Right atrium auricular region (tissue), 2 donors: ENCODE data around the gene TSPAN5. TPM values are rescaled to one million over a fixed set of nuclear protein-coding genes. Genes with fewer than 3 reads are reported as not detected.

ENCODE experiments used
- DNase-seq: peaks from one replicate; pipeline ENCODE4 v3.0.0-alpha.2; 2019; ENCODE audit warnings: low spot score
- H3K27ac ChIP-seq, 2 donors: fragments of 200-600 bp; sonication (generic); 1 replicate in 1 of 2; 2 replicates in 1 of 2; pipeline ENCODE4 v1.5.1; 2016 to 2019
- H3K27me3 ChIP-seq, 2 donors: fragments of 200-600 bp; sonication (generic); one replicate each; pipeline versions ENCODE4 v1.5.1 to v1.6.0; 2017 to 2019
- H3K36me3 ChIP-seq: fragments of 200-600 bp; sonication (generic); one replicate; pipeline ENCODE4 v1.5.1; 2016
- H3K4me1 ChIP-seq, 2 donors: fragments of 200-600 bp; sonication (generic); one replicate each; pipeline versions ENCODE4 v1.5.1 to v1.6.0; 2017 to 2019
- H3K4me3 ChIP-seq, 2 donors: fragments of 200-600 bp; sonication (generic); 1 replicate in 1 of 2; 2 replicates in 1 of 2; pipeline ENCODE4 v1.5.1; 2017 to 2019; ENCODE audit warnings: mild to moderate bottlenecking in 1 of 2, moderate library complexity in 1 of 2
- H3K9me3 ChIP-seq, 2 donors: fragments of 200-600 bp; sonication (generic); one replicate each; pipeline ENCODE4 v1.5.1; 2019
- total RNA-seq, 2 donors: library from RNA; depleted of rRNA; stranded (reverse); fragments of >200 nt; gene quantifications; one replicate each; pipeline ENCODE4 v1.1.0, GENCODE V29; 2016
- TF ChIP-seq, protein P1 (sequence below), 2 donors: fragments of 200-600 bp; sonication (generic); IDR thresholded peaks; one replicate each; pipeline ENCODE4 v1.5.1; 2019; ENCODE audit warnings: antibody characterized with exemption in 2 of 2

Gene TSPAN5
- total RNA-seq, 2 donors from 2014 or later, result 1.8 to 5.7 TPM

DNA sequence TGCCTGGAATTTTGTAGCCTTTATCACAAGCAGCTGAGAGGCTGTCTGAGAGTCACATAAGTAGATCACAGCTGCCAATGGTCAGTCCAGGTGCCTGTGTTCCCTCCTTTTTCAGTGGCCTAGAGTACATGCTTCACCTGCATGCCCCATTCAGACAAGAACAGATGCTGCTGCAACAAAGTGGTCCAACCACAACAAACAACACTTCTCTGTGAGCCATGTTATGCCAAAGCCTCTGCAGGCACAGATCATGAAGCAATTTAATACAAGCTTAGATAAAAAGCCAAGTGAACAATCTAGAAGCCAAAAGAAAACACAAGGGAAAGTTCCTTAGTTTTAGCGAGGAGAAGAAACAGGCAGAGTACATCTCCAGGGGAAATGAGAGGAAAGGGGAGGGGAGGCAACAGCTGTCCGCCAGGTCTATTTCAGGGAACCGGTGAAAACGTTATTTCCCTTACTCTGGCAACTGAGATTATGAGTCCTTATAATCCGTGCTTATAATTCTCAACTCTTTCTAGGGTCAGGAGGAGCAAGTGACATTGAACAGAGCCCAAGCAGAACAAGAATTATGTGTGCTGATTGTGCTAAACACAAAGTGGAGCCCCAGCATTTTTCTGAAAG is 92.6 kb downstream of the TSPAN5 start:
- H3K4me3 ChIP-seq, result no peak overlapping the region
- no peaks in the 10 kb centered on the region for H3K9me3 ChIP-seq
- peaks cover 0 to 10% of the 10 kb centered on the region in 2 donors for H3K4me1 ChIP-seq
- no peak for DNase-seq
- H3K27ac ChIP-seq, result no peak overlapping the region
- H3K36me3 ChIP-seq, result no peaks in the 10 kb centered on the region
- TF ChIP-seq, protein P1, sequence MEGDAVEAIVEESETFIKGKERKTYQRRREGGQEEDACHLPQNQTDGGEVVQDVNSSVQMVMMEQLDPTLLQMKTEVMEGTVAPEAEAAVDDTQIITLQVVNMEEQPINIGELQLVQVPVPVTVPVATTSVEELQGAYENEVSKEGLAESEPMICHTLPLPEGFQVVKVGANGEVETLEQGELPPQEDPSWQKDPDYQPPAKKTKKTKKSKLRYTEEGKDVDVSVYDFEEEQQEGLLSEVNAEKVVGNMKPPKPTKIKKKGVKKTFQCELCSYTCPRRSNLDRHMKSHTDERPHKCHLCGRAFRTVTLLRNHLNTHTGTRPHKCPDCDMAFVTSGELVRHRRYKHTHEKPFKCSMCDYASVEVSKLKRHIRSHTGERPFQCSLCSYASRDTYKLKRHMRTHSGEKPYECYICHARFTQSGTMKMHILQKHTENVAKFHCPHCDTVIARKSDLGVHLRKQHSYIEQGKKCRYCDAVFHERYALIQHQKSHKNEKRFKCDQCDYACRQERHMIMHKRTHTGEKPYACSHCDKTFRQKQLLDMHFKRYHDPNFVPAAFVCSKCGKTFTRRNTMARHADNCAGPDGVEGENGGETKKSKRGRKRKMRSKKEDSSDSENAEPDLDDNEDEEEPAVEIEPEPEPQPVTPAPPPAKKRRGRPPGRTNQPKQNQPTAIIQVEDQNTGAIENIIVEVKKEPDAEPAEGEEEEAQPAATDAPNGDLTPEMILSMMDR (IDR thresholded peaks at IDR 0.05), result no peak
- no peaks in the 10 kb centered on the region for H3K27me3 ChIP-seq

DNA sequence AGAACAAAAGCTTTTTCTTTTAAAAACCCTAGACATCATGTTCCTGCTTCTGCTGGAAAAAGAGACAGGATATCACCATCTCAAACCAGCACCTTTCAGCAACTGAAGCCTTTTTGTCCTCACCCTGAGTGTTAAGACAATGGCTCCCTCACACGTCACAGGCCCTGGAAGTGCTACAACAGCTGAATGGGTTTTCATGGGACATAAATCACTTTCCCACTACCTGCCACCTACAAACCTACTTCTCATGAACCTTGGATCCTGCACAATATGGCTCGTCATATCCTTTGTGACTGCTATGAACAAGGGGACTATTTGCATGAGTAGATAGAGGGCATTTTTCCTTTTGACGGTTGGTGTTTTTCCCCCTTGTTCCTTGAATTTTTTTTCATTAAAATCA is 93.6 kb downstream of the TSPAN5 start:
- DNase-seq, result no peak
- Histone ChIP-seq H3K4me3 (no peak overlapping the region), H3K36me3 (no peaks in the 10 kb centered on the region), H3K9me3 (no peaks in the 10 kb centered on the region), H3K4me1 (peaks cover 0 to 10% of the 10 kb centered on the region in 2 donors), H3K27ac (no peak overlapping the region), H3K27me3 (no peaks in the 10 kb centered on the region)
- TF ChIP-seq, protein P1 (IDR thresholded peaks at IDR 0.05), result no peak

DNA sequence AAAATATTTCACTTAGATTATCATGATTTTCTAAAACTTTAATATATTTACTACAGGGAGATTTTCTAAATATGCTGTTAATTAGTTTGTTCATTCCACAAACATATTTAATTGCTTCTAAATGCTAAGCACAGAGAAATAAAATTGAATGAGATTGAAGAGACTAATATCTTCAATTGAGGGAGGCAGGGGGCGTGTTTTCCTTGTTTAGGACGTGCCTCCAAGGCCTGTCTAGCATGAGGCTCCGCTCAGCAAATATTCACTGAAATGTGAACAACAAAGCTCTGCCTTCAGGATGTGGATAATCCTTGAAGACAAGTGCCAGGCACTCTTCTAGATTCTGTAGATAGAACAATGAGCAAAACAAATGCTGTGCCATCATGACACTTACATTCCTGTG is 98.1 kb downstream of the TSPAN5 start:
- Histone ChIP-seq H3K27me3 (no peaks in the 10 kb centered on the region), H3K27ac (no peak overlapping the region), H3K36me3 (no peaks in the 10 kb centered on the region), H3K4me1 (no peaks in the 10 kb centered on the region), H3K9me3 (no peaks in the 10 kb centered on the region), H3K4me3 (no peak overlapping the region)
- no peak for DNase-seq
- TF ChIP-seq, protein P1 (IDR thresholded peaks at IDR 0.05), result no peak

DNA sequence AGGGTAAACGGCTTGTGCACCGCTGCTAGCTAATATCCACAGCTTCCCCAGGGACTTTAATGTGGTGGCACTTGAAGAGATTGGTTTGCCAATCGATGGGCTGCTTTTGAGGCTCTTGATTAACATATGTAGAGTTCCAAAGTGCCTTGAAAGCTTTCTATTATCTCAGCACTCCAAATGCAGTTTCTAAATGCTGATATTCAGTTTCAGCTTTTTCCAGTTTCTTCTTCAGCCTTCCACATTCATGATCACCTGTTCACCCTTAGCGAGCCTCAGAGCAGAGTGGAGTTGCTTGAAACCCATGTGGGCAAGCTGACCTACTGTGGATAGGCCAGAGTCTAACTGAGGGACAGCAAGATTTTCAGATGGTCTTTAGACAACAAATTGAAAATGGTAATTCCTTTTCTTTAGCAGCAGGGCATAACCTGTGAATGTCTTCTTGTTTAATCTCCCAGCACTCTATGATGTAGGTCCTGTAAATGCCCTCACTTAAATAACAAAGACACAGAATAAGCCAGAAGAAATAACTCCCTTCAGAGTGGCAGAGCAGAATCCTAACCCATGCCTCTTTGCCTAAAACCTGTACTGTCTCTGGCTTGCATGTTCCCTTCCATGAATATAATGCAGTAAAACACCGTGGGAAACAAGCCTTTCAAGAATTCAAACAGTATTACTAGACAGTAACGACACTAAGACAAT is 99.8 kb downstream of the TSPAN5 start:
- H3K27me3 ChIP-seq, result no peaks in the 10 kb centered on the region
- TF ChIP-seq, protein P1 (IDR thresholded peaks at IDR 0.05), result no peak
- no peak for DNase-seq
- no peak overlapping the region for H3K27ac ChIP-seq
- no peak overlapping the region for H3K4me3 ChIP-seq
- H3K4me1 ChIP-seq, result no peaks in the 10 kb centered on the region
- no peaks in the 10 kb centered on the region for H3K9me3 ChIP-seq
- H3K36me3 ChIP-seq, result no peaks in the 10 kb centered on the region

DNA sequence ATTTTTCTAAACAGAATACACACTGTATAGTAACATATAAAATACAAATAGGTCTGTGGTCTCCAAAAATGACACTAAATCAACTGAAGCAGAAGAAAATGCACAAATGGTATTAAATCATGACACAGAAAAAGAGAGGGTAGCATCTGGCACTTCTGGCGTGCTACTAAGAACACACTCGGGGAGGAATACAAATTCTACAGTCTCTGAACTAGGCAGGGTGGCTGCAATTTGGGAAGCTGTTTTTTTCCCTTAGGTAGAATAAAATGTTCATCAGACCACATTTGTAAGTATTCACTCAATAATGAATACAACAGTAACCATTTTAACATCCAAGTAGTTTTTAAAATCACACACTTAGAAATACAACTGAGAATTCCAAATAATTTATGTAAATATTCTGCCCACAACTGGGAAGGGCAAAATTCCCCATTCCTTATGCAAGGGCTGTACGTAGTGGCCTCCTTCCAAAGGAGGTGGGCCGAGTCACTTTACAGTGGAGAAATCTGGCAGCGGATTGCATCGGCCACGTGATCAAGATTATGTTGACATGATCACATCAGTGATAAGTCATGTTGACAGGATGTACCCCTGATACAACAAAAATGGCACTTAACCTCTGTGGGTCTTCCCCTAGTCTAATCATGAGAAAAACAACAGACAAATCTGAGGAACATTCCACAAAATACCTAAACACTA is 101.1 kb downstream of the TSPAN5 start:
- H3K9me3 ChIP-seq, result no peaks in the 10 kb centered on the region
- H3K4me1 ChIP-seq, result no peaks in the 10 kb centered on the region
- no peak overlapping the region for H3K27ac ChIP-seq
- H3K4me3 ChIP-seq, result no peak overlapping the region
- DNase-seq, result no peak
- TF ChIP-seq, protein P1 (IDR thresholded peaks at IDR 0.05), result no peak
- H3K27me3 ChIP-seq, result no peaks in the 10 kb centered on the region
- H3K36me3 ChIP-seq, result no peaks in the 10 kb centered on the region
